GM18870 (cell line): Measurements from ENCODE around the gene FCMR.
"Not testable (repeated sequence)": the region's sequence is repeated elsewhere in the genome, so short reads cannot be mapped to it uniquely, and the experiment has no call there.

ENCODE experiments used
- ATAC-seq: cut with Tn5 transposase; IDR thresholded peaks from one replicate; pipeline ENCODE4 v1.9.1; 2021; ENCODE audit warnings: moderate library complexity; ENCODE audit not compliant: unreplicated experiment

The FCMR gene

DNA sequence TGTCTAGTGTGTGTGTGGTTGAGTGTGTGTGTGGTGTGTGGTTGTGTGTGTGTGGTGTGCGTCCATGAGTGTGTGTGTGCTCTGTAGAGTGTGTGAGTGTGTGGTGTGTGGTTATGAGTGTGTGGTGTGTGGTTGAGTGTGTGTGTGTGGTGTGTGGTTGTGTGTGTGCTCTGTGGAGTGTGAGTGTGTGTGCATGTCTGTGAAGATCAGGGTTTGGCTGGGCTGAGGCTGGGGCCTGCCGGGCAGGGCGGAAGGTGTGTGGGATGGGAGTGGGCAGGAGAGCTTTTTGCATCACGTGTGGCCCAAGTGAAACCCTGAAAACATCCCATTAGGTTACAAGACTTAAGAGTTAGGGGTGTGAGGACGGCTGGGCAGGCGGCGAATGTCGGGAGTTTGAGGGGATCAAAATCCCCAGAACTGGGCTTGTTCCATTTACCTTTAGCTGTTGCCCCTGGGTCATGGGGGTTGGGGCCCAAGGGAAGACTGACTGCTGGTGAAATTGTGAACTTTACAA, 2.9 kb upstream of the FCMR start:
- ATAC-seq, result peak; percentile 3

DNA sequence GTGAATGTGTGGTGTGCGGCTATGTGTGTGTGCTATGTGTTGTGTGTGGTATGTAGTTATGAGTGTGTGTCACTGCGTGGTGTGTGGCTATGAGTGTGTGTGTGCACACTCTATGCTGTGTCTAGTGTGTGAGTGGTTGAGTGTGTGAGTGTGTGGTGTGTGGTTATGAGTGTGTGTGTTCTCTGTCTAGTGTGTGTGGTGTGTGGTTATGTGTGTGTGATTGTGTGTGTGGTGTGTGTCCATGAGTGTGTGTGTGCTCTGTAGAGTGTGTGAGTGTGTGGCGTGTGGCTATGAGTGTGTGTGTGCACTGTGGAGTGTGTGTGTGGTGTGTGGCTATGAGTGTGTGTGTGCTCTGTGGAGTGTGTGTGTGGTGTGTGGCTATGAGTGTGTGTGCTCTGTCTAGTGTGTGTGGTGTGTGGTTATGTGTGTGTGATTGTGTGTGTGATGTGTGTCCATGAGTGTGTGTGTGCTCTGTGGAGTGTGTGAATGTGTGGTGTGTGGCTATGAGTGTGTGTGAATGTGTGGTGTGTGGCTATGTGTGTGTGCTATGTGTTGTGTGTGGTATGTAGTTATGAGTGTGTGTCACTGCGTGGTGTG, 2.3 kb upstream of the FCMR start:
- ATAC-seq, result not testable (repeated sequence)

DNA sequence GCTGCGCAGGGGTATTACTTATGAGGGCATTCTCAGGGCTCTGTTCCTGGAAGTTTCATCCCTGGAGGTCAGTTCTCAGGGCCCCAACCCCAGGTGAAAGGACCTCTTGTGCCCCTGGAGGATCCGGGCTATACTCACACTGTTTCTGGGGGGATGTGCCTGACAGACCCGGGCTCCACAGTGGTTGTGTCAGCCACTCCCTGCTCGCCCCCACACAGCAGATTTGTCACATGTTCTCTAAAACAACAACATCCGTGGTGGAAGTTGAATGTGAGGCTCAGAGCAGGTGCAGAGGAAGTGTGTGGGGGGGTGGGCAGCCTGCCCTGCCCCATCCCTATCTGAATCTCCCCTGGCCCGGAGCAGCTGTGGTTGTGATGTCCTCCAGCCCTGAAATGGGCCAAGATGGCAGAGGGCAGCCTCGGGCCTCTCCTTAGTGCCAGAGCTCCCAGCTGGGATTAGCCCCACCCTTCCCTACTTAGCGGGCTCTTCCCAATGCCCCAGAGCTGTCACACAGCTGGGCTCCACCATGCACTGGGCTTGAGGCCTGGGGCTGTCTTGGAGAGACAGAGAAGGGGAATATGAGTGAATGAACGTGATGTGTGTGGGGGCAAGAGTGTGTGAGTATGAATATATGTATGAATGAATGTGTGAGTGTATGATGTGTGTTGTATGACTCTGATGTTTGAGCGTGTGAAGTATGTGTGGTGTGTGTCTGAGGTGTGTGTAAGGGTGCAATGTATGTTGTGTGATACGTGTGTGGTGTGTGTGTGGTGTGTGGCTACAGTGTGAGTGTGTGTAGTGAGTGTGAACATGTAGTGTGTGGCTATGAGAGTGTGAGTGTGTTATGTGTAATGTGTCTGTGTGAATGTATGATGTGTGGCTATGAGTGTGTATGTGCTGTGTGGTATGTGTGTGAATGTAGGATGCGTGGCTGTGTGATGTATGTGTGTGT, 1.5 kb upstream of the FCMR start:
- peak; percentile 39 for ATAC-seq

DNA sequence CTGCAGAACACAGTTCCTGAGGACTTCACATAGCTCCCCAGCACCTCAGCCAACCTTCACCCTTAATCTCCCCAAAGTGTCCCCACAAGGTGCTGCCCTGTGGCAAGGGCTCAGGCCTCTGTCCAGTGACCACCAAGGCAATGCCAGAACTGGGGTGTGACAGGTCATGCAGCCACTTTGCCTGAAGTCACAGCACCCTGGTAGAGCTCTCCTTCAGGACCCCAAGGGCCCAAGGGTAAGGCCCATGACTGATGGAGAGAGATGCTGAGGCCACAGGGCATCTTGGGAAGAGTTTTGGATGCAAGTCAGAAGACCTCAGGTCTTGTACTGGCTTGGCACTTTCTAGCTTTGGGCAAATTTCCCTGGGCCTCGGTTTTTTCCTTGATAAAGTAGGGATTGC, 783 bp upstream of the FCMR start:
- ATAC-seq, result no peak

DNA sequence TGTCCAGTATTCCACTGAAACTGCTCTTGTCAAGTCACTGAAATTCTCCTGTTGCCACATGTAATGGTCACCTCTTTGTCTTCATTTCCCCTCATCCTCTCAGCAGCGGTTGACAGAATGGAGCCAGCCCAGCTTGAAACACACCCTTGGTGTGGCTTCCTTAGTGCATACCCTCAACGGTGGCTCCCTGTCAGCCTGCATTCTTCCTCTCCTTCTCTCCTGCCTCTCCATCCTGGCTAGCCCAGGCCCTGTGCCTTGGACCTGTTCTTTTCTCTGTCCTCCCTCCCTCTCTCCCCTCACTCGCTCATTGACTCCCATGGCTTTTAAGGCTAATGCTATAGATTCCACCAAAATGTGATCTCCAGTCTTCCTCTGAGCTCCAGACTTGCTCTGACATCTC, 3.7 kb downstream of the FCMR start:
- ATAC-seq, result no peak

DNA sequence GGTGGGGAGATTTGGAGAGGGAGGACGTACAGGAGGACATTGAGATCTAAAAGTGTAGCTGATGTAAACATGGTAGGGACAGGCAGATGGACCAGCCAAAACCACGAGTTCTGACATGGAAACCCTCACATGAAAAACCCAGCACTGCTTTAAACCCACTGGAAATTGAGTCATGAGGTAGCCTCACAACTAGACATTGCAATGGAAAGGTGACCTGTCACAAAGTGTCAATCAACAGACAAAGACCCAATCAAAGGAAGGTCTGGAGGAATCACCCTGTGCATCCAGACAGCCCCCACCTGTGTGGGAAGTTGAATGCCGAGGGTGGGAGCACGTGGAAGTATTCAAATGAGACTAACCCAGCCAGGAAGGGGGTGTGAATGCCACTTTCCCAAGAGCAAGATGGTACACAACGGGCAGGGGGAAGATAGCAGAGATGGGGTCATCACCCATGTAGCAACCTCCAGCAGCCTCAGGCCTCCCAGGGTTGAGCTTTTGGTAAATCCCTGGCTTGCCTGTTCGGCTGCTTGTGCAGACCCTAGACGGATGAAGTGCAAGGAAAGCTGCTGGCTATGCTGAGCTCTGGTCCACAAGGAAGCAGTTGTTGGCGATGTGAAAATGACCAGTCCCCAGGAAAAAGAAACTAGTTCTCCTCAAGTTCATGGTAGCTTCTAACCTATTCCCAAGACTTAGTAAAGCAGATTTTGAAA, 5.6 kb downstream of the FCMR start:
- no peak for ATAC-seq

DNA sequence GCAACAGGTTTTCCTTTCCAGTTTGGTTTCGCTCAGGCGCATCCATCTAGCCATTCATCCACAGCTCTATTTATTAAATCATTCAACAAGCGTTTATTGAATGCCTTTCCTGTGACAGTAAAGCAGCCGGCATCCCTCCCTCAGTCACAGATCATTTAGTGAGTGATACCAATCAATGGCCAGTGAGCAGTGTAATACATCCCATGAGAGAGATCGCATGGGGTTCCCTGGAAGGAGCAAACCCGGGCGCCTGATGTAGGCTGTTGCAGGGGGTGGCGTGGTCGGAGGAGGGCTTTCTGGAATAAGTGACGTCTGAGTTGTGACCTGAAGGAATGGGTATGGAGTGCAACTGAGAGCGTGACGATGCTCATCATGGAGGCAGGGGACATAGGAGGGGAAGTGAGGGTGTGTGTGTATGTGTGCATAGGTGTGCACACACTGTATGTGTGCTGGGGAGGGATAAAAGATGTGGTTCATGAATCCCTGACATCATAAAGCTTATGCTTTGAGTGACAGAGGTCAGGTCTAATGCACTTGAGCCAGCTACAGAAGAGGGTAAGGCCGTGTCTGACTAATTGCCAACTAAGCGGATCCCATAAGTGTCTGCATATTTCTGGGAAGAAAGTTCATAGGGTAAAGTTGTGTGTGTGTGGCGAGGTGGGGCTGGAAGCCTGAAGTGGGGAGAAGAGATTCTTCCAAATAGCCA, 6.6 kb downstream of the FCMR start:
- ATAC-seq, result no peak

DNA sequence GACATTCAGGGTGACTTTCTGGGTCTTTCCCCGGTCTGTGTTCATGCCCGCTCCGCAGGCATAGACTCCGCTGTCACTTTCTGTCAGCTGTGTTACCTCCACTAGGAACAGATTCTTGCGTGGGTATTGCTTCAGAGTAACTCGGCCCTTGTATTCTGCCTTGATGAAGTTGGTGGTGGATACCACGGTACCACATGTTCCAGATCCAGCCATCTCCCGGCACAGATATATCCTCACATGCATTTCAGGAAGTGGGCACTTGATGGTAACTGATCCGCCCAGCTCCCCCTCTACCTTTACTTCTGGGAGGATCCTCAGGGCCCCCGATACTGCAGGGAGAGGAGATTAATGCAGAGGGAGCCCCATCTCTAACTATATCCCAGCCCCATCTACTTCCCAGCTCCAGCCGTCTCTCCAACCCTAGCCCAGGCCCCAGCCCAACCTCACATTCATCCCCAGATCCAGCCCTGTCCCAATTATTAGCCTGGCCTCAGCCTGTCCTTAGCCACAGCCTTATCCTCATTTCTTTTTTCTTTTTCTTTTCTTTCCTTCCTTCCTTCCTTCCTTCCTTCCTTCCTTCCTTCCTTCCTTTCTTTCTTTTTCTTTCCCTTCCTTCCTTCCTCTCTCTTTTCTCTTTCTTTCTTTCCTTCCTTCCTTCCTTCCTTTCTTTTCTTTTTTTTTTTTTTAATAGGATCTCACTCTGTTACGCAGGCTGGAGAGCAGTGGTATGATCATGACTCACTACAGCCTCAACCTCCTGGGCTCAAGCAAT, 7.8 kb downstream of the FCMR start:
- no peak for ATAC-seq

DNA sequence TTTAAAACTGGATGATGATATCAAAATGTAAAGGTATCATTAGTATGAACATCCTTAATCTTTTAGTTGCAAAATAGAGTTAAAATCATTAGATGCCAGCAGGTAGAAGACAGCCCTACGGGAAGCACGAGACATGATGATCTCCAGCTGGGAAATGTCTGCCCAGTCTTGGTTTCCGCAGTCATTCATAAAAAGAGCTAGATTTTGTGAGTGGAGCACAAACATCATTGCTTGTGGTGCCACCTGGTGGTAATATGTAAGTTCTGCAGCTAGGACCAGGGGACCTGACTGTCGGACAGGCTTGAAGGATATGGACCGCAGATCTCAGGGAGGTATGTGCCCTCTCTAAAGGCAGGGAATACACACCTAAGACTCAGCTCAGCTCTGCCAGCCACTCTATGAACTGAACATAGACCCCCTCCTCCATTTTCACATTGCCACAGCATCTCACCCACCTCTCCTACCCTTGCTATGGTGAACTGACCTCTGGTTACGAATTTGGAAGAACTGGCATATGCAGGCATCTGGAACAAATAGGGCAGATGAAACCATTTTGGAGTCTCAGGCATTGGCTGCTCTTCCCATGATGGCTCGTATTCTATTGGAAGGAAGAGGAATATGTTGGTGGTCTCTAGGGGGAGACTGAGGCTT, 9.2 kb downstream of the FCMR start:
- peak; percentile 66 for ATAC-seq

DNA sequence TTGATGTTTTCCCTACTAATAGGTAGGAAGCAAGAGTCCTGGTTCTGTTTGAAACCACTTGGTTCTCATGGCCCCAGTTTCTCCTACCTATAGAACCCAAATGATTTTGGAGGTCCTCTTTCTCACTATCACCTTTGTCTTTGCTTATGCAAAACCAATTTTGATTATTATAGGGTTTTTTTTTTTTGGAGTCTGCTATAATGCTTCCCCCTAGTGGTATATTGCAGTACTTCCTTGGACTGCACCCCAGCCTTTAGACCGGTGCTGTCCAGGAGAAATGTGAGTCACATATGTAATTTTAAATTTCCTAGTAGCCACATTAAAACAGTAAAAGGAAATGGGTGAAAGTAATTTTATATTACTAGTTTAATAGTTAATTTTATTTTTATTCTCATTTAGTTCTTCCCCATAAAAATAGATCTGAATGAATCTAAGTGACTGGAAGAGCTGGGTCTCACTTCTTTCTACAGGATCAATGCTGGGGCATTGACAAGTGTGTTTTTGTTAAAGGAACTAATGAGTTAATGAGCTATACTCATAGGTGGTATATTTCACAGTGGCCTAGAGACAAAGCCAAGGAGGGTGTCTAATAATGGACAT, 10.6 kb downstream of the FCMR start:
- no peak for ATAC-seq

DNA sequence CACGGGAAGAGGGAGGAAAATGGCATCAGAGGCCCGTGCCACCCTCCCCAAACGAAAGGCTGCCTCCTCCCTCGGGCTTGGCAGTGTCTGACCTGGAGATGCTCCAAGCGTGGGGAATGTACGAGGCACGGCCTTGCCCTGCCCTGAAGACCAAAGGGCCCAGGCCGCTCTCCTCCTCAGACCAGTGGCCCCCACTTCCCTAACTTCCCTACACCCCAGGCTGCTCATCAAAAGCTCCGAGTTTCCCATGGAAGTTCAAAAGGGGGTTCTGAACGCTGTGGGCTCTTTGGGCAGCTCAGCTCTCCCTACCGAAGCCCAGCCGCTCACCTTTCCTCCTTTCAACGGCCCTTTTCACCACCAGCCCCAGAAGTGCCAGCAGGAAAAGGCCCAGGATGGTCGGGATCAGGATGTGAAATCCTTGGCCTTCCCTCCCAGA, 11.8 kb downstream of the FCMR start:
- ATAC-seq, result no peak

DNA sequence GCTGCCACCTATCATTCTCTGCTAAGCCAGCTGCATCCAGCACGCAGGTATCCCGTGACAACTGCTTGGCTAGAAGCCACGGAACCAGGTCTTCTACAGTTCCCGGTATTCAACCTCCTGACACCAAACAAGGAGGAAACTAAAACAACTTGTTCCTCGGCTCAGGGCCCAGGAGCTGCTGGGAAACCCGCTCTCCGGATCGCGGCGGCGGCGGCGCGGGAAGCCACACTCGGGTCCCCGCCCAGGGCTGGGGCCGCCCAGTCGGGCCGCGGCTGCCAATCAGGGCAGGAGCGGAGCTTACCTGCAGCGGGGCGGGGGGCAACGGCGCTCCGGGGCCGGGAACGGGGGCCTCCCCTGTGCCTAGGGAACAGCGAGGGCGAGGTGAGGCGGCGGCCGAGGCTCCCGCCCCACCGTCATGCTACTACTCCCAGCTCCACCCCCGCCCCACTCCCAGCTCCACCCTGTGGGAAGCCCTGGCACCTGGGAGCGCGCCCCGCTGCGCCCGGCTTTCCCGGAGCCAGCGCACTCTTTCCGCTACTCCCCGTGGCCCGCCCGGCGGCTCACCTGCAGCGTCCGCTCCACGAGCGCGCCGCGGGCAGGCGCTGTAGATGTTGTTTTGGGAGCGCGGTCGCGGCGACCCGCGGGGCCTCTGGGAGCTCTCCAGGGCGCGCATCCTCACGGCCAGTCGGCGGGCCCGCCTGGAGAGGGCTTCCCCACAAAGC, 12.4 kb downstream of the FCMR start:
- no peak for ATAC-seq

DNA sequence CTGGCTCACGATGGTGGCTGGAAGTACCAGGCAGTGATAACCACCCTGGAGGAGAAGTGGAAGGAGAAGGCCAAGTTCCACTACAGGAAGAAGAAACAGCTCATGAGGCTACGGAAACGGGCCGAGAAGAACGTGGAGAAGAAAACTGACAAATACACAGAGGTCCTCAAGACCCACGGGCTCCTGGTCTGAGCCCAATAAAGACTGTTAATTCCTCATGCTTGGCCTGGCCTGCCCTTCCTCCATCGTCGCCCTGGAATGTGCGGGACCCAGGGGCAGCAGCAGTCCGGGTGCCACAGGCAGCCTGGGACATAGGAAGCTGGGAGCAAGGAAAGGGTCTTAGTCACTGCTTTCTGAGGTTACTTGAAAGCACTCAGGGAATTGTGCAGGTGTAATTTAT, 13.7 kb downstream of the FCMR start:
- ATAC-seq, result no peak

DNA sequence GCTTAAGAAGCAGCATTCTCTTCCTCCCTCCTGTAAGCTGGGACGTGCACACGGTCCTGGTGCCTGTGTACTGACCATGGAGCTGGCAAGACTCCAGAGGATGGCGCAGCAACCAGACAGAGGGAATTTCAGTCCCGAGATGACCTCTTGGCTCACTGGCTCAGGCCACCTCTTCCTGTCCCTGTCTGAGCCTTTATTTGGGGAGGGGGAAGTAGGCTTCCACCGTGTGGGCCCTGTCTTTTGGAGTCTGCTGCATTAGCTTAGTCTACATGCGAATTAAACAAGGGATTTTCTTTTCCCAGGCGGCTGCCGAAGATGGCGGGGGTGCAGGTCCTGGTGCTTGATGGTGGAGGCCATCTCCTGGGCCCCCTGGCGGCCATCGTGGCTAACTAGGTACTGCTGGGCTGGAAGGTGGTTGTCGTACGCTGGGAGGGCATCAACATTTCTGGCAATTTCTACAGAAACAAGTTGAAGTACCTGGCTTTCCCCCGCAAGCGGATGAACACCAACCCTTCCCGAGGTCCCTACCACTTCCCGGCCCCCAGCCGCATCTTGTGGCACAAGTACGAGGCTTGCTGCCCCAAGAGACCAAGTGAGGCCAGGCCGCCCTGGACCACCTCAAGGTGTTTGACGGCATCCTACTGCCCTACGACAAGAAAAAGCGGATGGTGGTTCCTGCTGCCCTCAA, 14.3 kb downstream of the FCMR start:
- ATAC-seq, result no peak

DNA sequence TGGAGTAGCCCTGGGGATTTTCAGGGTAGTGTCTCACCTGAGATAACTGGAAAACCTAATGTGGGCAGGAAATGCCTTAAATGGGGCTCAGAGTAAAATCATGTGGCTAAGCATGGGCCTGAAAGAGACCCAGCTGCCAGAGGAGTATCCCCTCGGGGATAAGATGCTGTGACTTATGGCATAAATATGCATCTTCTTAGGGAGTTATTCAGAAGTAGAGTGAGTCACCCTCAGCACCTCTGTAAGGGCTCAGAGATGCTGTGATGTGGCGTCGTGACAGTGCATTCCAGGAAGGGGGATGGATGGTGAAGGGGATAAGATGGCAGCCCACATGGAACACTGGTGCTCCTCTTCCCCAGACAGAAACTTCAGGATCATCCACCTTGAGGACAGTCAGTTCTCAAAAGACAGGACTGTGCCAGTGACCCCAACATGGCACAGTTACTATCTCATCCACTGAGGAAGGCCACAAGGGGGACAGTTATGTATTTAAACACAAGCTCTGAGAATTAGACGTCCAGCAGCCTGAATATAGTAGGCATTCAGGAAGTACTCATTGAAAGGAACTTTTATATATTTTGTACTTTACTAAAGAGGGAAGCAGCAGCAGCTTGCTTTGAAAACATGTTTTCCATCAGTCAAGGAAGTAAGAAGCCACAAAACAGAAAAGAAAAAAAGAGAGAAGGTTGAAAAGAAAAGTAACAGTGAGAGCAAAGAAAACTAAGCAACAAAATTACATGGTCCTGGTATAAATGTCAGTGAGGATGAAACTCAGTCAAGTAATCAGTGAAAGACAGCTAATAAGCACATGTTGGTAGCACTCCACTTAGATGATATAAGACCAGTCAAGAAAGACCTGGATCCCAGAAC, 16.2 kb downstream of the FCMR start:
- no peak for ATAC-seq

DNA sequence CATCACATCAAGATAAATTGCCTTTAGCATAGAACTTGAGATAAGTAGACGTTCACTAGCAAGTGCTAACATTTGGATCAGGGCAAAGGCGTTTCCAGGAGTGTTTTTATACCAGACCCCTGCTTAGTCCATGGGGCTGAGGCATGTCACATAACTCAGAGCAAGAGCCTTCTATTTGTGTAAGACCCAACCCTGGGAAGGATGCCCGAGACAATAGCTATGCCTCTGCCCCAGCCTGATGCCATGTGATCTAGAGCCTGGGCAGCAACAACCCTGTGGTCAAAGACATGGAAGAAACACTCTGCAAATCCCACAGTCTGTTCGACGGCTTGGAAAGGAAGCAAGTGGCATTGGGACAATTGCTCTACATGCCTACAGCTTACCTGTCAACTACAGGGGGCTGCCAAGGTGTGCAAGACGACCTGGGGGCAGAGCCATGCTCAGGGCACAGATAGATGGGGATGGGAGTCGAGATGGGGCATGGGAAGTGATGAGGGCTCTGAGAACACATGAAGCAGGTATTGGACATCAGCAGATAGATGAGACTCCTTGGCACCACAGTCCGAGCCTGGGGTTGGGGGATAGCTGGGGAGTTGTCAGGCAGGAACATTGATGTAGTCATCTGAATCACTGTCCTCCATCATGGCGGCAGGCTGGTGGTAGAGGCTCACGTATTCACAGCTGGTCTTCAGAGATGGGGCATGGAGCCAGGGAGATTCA, 17.2 kb downstream of the FCMR start:
- ATAC-seq, result no peak
